Prostate gland (tissue), 2 donors: ENCODE results near the gene GAPT.

Experiments used
- POLR2A ChIP-seq: fragments of 450-650 bp; IDR thresholded peaks from one replicate; pipeline ENCODE4 v1.6.1; 2016; ENCODE audit warnings: antibody characterized with exemption, mild to moderate bottlenecking
- TF ChIP-seq, protein P1 (sequence below), 4 experiments: fragments of 200-600 bp in 2 of 4; fragments of 450-650 bp in 2 of 4; sonication (generic) in 2 of 4; IDR thresholded peaks; 1 replicate in 3 of 4; 2 replicates in 1 of 4; pipeline ENCODE4 v1.5.1; 2016 to 2019; ENCODE audit warnings: antibody characterized with exemption in 4 of 4, mild to moderate bottlenecking in 2 of 4, moderate library complexity in 2 of 4

DNA sequence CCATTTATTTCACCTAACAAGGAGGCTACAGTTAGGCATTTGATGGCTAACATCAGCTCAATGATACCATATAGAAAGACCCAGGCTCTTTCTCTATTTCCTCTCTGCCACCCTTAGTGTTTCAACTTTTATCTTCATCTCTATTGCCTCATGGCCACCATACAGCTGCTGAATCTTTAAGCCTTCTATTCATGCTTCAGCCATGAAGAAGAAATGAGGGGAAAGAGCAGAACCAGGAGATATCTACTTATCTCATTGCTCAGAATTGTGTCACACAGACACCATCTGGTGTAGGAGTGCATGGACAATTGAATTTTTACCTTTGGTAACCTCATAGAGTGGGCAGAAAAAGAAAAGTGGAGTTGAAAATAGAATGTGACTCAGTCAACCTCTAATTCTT is 6.7 kb downstream of the GAPT start:
- TF ChIP-seq, protein P1, sequence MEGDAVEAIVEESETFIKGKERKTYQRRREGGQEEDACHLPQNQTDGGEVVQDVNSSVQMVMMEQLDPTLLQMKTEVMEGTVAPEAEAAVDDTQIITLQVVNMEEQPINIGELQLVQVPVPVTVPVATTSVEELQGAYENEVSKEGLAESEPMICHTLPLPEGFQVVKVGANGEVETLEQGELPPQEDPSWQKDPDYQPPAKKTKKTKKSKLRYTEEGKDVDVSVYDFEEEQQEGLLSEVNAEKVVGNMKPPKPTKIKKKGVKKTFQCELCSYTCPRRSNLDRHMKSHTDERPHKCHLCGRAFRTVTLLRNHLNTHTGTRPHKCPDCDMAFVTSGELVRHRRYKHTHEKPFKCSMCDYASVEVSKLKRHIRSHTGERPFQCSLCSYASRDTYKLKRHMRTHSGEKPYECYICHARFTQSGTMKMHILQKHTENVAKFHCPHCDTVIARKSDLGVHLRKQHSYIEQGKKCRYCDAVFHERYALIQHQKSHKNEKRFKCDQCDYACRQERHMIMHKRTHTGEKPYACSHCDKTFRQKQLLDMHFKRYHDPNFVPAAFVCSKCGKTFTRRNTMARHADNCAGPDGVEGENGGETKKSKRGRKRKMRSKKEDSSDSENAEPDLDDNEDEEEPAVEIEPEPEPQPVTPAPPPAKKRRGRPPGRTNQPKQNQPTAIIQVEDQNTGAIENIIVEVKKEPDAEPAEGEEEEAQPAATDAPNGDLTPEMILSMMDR (IDR thresholded peaks at IDR 0.05), result no peak
- TF ChIP-seq POLR2A, result no peak
